AG10803 (cell line): ENCODE data around the gene NDRG3.

ENCODE experiments used
- DNase-seq: peaks from one replicate; pipeline ENCODE4 v3.0.0; 2010; ENCODE audit warnings: low read depth
- H3K4me3 ChIP-seq: 2 replicates; pipeline ENCODE4 v1.5.1; 2011; ENCODE audit warnings: mild to moderate bottlenecking, low read length, control low read depth
- CTCF ChIP-seq: conservative IDR thresholded peaks from 2 replicates; pipeline ENCODE4 v1.5.1; 2011; ENCODE audit warnings: mild to moderate bottlenecking, low read length, control low read depth, inconsistent platforms

Gene NDRG3

GRCh38 chr20:36744764-36745191 is 1.1 kb downstream of the NDRG3 start:
- H3K4me3 ChIP-seq: peak overlapping the region; percentile 76
- no peak for TF ChIP-seq CTCF
- peak; percentile 49 for DNase-seq

- no peak for DNase-seq
- no peak for TF ChIP-seq CTCF
- no peak overlapping the region for H3K4me3 ChIP-seq
Observed at GRCh38 chr20:36744243-36744642, 1.6 kb downstream of the NDRG3 start.

GRCh38 chr20:36742558-36742957 is 3.3 kb downstream of the NDRG3 start:
- H3K4me3 ChIP-seq: no peak overlapping the region
- TF ChIP-seq CTCF: no peak
- DNase-seq: no peak

GRCh38 chr20:36741072-36741471 is 4.8 kb downstream of the NDRG3 start:
- DNase-seq: no peak
- TF ChIP-seq CTCF: no peak
- H3K4me3 ChIP-seq: no peak overlapping the region

- no peak overlapping the region for H3K4me3 ChIP-seq
- no peak for TF ChIP-seq CTCF
- no peak for DNase-seq
Observed at GRCh38 chr20:36737183-36737499, 8.7 kb downstream of the NDRG3 start.

- no peak overlapping the region for H3K4me3 ChIP-seq
- TF ChIP-seq CTCF: no peak
- DNase-seq: no peak
Observed at GRCh38 chr20:36736451-36737182, 9.3 kb downstream of the NDRG3 start.

GRCh38 chr20:36732456-36732855 is 13.4 kb downstream of the NDRG3 start:
- TF ChIP-seq CTCF: no peak
- no peak overlapping the region for H3K4me3 ChIP-seq
- DNase-seq: no peak
